ENCODE results near the gene GPA33.

The GPA33 gene

DNA sequence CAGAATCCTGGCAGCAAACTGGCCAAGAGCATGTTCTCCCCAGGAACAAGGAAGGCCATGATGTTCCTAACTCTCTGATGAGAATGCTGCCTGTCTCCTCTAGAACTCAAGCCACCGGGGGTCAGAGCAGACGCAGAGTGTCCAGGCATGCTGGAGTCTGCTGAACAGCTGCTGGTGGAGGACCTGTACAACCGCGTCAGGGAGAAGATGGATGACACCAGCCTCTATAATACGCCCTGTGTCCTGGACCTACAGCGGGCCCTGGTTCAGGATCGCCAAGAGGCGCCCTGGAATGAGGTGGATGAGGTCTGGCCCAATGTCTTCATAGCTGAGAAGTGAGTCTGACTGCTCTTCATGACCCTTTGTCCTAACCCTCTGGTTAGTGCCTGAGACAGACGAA, 27.0 kb upstream of the GPA33 start:
- DNase-seq (ENCODE audit: low read depth), result no peak

- no peak for DNase-seq (ENCODE audit: low read depth)
These were observed 26.0 kb upstream of the GPA33 start for GRCh38 chr1:167116174-167116573.

- DNase-seq (ENCODE audit: low read depth), result no peak
These were observed 25.5 kb upstream of the GPA33 start for GRCh38 chr1:167115655-167116054.

- DNase-seq (ENCODE audit: low read depth), result no peak
These were observed 24.5 kb upstream of the GPA33 start for GRCh38 chr1:167114725-167115124.

- no peak for DNase-seq (ENCODE audit: low read depth)
These were observed 21.9 kb upstream of the GPA33 start for GRCh38 chr1:167111868-167112709.

GRCh38 chr1:167110586-167110985, 20.4 kb upstream of the GPA33 start:
- DNase-seq (ENCODE audit: low read depth), result no peak

- DNase-seq (ENCODE audit: low read depth), result no peak
These were observed 18.9 kb upstream of the GPA33 start for GRCh38 chr1:167109125-167109524.

- DNase-seq (ENCODE audit: low read depth), result no peak
These were observed 17.3 kb upstream of the GPA33 start for GRCh38 chr1:167107456-167107855.

GRCh38 chr1:167106119-167106461, 15.9 kb upstream of the GPA33 start:
- DNase-seq (ENCODE audit: low read depth), result no peak

GRCh38 chr1:167105271-167106118, 15.3 kb upstream of the GPA33 start:
- DNase-seq (ENCODE audit: low read depth), result no peak

- DNase-seq (ENCODE audit: low read depth), result no peak
These were observed 14.1 kb upstream of the GPA33 start for GRCh38 chr1:167104256-167104633.

GRCh38 chr1:167102906-167103573, 12.9 kb upstream of the GPA33 start:
- DNase-seq (ENCODE audit: low read depth), result no peak

DNA sequence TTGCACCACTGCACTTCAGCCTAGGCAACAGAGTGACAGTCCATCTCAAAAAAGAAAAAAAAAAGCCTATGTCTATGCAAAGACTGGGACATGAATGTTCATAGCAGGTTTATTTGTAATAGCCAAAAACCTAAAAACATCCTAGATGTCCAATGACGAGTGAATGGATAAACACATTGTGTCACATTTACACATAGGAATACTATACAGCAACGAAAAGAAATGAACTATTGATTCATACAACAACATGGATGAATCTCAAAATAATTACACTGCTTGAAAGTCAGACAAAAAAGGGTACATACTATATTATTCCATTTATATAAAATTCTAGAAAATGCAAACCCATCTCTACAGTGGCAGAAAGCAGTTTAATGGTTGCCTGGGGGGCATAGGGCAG, 11.6 kb upstream of the GPA33 start:
- DNase-seq (ENCODE audit: low read depth), result no peak

DNA sequence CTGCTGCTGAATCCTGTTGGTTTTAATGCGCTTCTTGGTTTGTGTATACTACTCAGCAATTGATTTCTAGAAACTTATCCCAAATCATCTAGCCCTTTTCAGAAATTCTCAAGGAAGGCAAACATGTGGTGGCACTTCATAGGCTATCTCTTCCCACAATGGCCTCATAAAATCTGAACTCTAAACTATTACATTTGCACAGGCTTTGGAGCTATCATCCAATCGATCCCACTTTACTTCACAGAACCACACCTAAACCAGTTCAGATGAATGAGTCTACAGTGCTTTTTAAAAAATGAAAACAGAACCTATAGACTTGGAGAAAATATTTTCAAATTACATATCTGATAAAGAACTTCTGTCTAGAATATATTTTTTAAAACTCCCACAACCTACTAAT, 10.6 kb upstream of the GPA33 start:
- DNase-seq (ENCODE audit: low read depth), result no peak

DNA sequence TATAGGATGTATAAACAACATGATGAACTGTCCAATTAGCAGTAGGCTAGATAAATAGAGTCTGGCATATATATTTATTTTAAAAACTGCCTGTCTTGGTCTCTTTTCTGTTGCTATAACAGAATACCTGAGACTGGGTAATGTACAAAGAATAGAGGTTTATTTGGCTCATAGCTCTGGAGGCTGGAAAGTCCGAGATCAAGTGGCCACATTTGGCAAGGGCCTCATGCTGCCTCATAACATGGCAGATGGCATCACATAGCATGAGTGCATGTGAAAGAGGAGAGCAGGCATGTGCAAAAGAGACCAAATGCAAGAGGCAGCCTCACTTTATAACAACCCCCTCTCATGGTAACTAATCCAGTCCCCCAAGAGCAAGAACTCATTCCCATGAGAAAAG, 9.7 kb upstream of the GPA33 start:
- DNase-seq (ENCODE audit: low read depth), result no peak

GRCh38 chr1:167095368-167095767, 5.2 kb upstream of the GPA33 start:
- no peak for DNase-seq (ENCODE audit: low read depth)

DNA sequence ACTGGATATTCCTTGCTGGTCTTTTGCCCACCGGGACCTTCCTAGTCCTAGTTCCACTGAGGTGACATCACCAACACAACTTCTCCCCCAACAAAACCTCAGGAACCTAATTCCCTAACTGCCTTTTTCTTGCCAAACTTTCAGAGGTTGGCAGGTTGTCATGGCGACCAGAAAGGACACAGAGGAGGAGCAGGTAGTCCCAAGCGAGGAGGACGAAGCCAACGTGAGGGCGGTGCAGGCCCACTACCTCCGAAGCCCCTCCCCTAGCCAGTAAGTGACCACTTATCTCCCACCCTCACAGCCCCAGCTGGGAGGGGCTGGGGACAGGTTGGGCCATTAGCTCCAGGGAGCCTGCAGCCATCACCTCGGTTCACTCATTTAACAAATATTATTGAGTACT, 4.5 kb upstream of the GPA33 start:
- no peak for DNase-seq (ENCODE audit: low read depth)

DNA sequence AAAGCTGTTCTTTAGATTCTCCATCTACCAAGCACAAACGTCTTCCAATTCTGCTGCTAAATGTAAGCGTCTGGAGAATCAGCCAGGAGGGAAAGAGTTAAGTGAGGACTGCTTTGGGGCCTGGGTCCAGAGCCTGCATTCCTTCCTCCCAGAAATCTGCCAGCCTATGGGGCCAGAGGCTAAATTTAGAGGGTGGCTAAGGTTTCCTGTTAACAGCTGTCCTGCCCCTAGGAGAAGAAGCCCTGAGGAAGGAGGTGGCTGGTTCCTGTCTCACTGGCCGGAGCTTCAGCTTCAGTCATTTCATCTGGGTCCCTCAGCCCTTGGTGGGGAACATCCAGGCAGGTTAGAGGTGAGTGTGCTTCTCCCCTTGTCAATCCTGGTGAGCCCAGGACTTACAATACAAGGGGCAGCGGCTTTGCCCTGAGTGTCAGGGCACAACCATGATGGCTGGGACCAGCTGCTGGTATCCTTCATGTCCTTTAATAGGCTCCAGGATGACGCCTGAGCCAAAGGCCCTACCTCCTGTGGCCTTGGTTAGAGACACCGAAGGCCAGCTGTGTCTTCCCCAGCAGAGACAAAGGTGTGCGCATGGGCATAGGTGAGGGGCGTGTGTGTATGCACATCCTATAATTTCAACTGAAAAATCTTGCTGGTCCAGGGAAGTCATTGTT, 3.8 kb upstream of the GPA33 start, which contains the start of gene STYXL2:
Gene STYXL2 (plus strand): TSS at position 230 of the 671 bp plus-strand sequence. CDS start 775 bp downstream, outside the sequence.
- no peak for DNase-seq (ENCODE audit: low read depth)

- DNase-seq (ENCODE audit: low read depth), result no peak
These were observed 2.5 kb upstream of the GPA33 start for GRCh38 chr1:167092653-167093052.

- DNase-seq (ENCODE audit: low read depth), result no peak
These were observed 251 bp downstream of the GPA33 start for GRCh38 chr1:167089939-167090313.

DNA sequence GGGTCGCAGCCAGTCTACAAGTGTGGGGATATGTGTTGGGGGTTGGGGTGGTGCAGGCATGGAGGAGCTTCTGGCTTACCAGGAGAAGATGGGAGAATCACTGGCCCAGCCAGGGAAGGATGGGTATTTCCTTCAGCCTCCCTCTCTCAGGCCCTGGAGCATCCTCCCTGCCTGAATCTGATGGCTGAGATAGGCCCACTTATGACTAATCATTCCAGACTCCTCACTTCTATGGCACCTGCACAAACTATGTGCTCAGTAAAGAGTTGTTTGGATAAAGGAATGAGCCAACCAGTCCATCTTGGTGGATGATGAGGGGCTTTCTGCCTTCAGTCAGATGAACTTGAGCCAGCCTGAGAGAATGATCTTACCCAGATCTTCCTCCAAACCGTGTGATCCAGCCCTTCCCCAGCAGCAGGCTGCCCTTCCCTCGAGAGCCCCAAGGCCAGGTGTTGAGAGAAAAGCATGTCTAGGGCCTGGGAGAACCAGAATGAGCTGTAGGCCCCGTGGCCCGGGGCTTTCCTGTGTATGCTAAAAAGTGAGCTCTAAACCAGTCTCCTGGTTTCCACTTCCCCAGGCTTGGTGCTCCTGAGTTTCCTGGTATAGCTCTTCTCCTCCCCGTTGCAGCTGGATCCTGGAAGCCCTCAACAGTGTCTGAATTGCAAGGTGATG, 1.3 kb downstream of the GPA33 start:
- no peak for DNase-seq (ENCODE audit: low read depth)

GRCh38 chr1:167086768-167087167, 3.4 kb downstream of the GPA33 start:
- DNase-seq (ENCODE audit: low read depth), result no peak

Measured in activated T-cell treated with anti-CD3 and anti-CD28 coated beads for 1 hour (primary cell).